Mesodermal cell (in vitro differentiated cells): ENCODE measurements around the gene CASP9. TPM values are rescaled to one million over a fixed set of nuclear protein-coding genes. Genes with fewer than 3 reads are reported as not detected.

Source experiments
- H3K27ac ChIP-seq: 2 replicates; pipeline ENCODE4 v1.7.0; 2013; ENCODE audit warnings: mild to moderate bottlenecking, low read depth, low read length, moderate library complexity; ENCODE audit not compliant: severe bottlenecking
- H3K36me3 ChIP-seq: 2 replicates; pipeline ENCODE4 v1.7.1; 2013; ENCODE audit warnings: mild to moderate bottlenecking, low read length, moderate library complexity; ENCODE audit not compliant: control insufficient read depth, insufficient read depth
- H3K4me1 ChIP-seq: one replicate; pipeline ENCODE4 v1.7.1; 2013; ENCODE audit warnings: mild to moderate bottlenecking, low read length; ENCODE audit not compliant: insufficient read depth, control insufficient read depth, poor library complexity, severe bottlenecking
- H3K4me3 ChIP-seq: 2 replicates; pipeline ENCODE4 v1.7.0; 2013; ENCODE audit warnings: low read length, control low read depth, mild to moderate bottlenecking; ENCODE audit not compliant: insufficient read depth, poor library complexity, severe bottlenecking; ENCODE audit errors: extremely low read depth
- H3K9me3 ChIP-seq: 2 replicates; pipeline ENCODE4 v1.7.1; 2013; ENCODE audit warnings: mild to moderate bottlenecking, low read length, moderate library complexity; ENCODE audit not compliant: control insufficient read depth
- WGBS, 2 experiments: methylation state at CpG; one replicate each; pipeline ENCODE4 v1.1.5; 2013; ENCODE audit warnings: missing lambda C conversion rate in 2 of 2; ENCODE audit not compliant: insufficient coverage in 2 of 2; 5-methylcytosine and 5-hydroxymethylcytosine counted together
- polyA plus RNA-seq, 2 experiments: library from polyadenylated mRNA; stranded (reverse); fragments of 50-300 nt; gene quantifications; one replicate each; pipeline ENCODE4 v1.2.3, GENCODE V29; 2013

Gene CASP9
- 11.2 TPM for polyA plus RNA-seq (2013, experiment 1 of 2)
- polyA plus RNA-seq (2013, experiment 2 of 2) = 9.0 TPM

DNA sequence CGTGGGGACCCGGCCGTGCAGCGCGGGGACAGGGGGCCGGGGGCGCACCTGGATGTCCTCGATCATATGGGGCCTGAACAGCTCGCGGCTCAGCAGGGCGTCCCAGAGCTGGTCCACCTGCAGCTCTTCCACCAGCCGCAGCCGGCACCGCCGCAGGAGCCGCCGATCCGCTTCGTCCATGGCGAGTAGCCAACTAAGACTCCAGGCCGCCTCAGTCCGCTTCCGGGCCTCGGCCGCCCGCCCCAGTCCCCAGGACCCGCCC, at the start of gene CASP9:
CASP9 (minus strand) TSS at position 195 of the 262 bp plus-strand sequence; CDS start at position 180, 15 bp downstream.
- Histone ChIP-seq H3K36me3 (peaks cover 2% of the 10 kb centered on the region), H3K4me1 (peaks cover 13% of the 10 kb centered on the region), H3K27ac (peak within 1 kb of the TSS; percentile 99), H3K9me3 (no peaks in the 10 kb centered on the region), H3K4me3 (peak within 1 kb of the TSS; percentile 72)
- WGBS, 2 experiments = 0% methylated on average over 17 to 27 of the region's 27 CpGs

DNA sequence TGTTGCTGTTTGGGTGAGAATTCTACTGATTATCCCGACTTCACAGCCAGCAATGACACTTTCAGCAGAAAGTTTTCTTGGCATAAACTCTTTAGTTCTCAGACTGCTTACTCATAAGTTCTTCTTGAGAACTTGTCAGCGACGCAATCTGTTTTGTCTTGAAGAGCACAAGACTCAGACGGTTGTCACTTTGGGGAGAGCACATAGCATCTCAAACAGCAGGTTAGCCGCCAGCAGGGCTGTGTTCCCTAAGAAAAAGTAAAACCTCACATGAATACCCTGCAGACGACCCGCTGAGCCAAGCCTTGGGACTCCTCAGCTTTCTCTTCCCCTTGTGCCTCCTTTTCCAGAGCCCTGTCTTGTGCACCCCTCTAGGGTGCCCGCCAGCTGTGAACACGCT, 49.5 kb upstream of the CASP9 start:
- WGBS, 2 experiments = 83 to 85% methylated on average over 6 to 8 of the region's 9 CpGs
- Histone ChIP-seq H3K4me3 (no peak overlapping the region), H3K27ac (no peak overlapping the region)

DNA sequence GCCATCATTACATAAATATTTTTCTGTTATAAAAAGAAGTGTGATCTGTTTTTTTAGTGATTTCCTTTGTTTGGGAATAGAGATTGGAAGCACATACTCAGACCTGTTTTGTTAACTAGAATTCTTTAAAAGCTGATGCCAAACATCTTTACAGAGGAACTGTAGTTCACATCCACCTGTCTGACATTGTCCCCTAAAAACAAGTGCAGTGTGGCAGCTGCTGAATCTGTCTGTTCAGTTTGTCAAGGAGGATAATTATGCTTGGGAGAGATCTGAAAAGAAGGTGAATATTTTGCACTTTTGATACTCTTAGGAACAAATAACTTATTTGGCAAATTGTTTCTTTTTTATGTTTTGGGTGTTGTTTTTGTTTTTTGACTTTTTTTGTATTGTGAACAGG, 47.3 kb upstream of the CASP9 start:
- no peak overlapping the region for H3K4me3 ChIP-seq
- H3K36me3 ChIP-seq = peaks cover 43% of the 10 kb centered on the region
- no peaks in the 10 kb centered on the region for H3K4me1 ChIP-seq
- no peak overlapping the region for H3K27ac ChIP-seq
- H3K9me3 ChIP-seq = no peaks in the 10 kb centered on the region

More for the DNA sequence above, 49.5 kb upstream of the CASP9 start:
- Histone ChIP-seq H3K4me1 (no peaks in the 10 kb centered on the region), H3K9me3 (no peaks in the 10 kb centered on the region), H3K36me3 (peaks cover 21% of the 10 kb centered on the region)

DNA sequence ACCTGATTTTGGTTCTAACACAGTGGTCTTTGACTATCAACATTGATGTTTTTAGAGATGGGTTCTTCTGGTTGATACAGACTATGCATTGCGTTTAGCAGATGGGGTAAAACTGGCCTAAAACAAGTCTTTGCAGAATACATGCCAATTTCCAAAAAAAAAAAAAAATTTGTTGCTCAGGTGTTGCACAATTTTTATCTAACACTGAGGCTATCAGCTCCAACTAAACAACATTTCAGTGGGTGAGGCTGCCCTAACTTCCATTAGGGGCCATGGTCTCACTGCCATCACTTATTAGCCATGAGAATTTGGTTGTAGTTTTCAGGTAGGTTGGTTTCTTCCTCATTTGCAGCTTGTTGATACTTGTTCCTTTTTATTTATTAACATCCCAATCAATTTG, 46.8 kb upstream of the CASP9 start:
- WGBS, 2 experiments = no CpG with 5 or more reads among the region's 1 CpG
- H3K4me3 ChIP-seq = no peak overlapping the region
- no peaks in the 10 kb centered on the region for H3K9me3 ChIP-seq
- no peak overlapping the region for H3K27ac ChIP-seq
- H3K36me3 ChIP-seq = peaks cover 47% of the 10 kb centered on the region
- no peaks in the 10 kb centered on the region for H3K4me1 ChIP-seq

DNA sequence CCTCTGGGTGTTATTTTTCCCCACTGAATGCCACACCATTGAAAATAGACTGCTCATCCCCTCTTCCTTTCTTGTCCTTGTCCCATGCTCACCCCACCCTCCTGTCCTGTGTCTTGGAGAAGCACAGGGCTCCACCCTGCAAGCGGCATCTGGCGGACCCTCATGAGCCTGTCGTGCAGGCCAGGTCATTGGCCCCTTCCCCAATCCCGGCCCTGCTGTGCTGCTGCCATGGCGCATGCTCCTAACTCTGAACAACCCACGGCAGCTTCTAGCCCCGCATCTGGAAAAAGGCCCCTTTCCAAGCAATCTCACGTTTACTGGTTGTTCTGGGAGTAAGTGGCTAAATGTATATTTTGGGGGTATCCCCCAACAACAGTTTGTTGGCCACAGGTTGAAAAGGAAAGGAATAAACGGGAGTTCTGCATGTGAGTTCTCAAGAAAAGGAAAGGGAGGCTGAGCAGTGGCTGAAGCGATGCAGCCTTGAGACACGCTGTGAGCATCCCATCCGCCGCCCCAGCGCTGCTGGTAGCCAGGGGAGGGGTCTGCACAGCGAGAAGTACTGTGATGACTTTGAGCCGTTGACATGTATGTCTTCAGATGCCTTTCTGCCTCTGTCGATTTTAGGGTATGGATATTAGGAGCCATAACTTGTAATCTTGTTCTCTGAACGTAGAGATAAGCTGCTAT, 44.5 kb upstream of the CASP9 start:
- Histone ChIP-seq H3K27ac (no peak overlapping the region), H3K4me1 (no peaks in the 10 kb centered on the region)
- WGBS, 2 experiments = 95 to 98% methylated on average over 13 of the region's 18 CpGs

DNA sequence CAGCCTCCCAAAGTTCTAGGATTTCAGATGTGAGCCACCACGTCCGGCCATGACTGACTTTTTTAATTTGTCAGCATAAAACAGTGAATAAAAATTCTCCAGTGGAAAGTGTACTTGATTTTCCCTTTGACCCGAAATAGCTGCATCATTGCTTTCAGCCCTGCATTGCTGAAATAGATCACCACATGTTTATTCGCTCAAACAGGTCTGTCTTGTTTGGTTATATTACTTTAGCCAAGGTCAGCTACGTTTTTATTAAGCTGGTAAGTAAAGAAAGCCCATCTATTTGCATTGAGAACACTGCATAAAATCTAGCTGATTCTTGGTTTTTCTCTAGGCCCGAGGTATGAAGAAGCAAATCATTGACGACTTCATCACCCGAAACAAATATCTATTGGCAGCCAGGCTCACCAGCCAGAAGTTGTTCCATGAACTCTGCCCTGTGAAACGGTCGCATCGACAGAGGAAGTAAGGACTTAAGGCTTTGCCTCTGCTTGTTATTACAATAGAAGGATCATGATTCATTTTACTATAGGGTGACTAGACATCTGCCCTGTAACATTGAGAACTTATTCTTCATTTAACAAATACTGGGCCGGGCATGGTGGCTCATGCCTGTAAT, 35.3 kb upstream of the CASP9 start:
- Histone ChIP-seq H3K36me3 (peaks cover 52% of the 10 kb centered on the region), H3K4me1 (no peaks in the 10 kb centered on the region), H3K4me3 (no peak overlapping the region), H3K27ac (no peak overlapping the region), H3K9me3 (no peaks in the 10 kb centered on the region)
- WGBS, 2 experiments = 93 to 95% methylated on average over 6 to 11 of the region's 12 CpGs

More for the DNA sequence above, 44.5 kb upstream of the CASP9 start:
- H3K36me3 ChIP-seq = peaks cover 71% of the 10 kb centered on the region
- H3K9me3 ChIP-seq = no peaks in the 10 kb centered on the region
- no peak overlapping the region for H3K4me3 ChIP-seq

DNA sequence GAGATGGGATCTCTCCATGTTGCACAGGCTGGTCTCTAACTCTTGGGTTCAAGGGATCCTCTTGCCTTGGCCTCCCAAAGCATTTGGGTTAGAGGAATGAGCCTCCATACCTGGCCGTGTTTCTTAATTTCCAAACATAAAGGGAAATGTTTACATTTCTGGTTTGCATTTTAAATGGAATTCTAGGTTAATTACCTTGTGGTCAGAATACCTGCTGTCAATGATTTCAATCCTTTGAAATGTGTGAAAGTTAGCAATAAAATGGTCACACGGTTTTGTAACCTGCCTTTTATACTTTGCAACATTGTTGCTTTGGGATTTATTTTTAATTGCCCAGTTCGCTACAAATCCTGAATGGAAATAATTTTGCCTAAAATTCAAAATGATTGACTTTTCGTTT, 34.5 kb upstream of the CASP9 start:
- Histone ChIP-seq H3K4me1 (no peaks in the 10 kb centered on the region), H3K9me3 (no peaks in the 10 kb centered on the region), H3K36me3 (peaks cover 45% of the 10 kb centered on the region), H3K4me3 (no peak overlapping the region), H3K27ac (no peak overlapping the region)
- WGBS, 2 experiments = 90 to 100% methylated on average over 2 of the region's 4 CpGs

DNA sequence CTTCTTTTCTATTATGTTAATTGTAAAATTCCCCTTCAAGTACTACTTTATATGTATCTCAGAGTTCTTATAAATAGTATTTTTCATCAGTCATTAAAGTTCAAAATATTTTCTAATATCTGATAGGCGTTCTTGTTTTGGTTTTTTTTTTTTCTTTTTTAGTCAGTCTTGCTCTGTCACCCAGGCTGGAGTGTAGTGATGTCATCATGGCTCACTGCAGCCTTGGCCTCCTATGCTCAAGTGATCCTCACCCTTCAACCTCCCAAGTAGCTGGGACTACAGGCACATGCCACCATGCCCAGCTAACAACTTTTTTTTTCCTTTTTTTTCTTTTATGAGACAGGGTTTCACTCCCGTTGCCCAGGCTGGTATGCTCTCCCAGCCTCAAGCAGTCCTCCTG, 33.6 kb upstream of the CASP9 start:
- Histone ChIP-seq H3K36me3 (peaks cover 37% of the 10 kb centered on the region), H3K9me3 (no peaks in the 10 kb centered on the region), H3K27ac (no peak overlapping the region), H3K4me3 (no peak overlapping the region), H3K4me1 (no peaks in the 10 kb centered on the region)
- 75 to 100% methylated on average over 1 of the region's 2 CpGs for WGBS, 2 experiments

DNA sequence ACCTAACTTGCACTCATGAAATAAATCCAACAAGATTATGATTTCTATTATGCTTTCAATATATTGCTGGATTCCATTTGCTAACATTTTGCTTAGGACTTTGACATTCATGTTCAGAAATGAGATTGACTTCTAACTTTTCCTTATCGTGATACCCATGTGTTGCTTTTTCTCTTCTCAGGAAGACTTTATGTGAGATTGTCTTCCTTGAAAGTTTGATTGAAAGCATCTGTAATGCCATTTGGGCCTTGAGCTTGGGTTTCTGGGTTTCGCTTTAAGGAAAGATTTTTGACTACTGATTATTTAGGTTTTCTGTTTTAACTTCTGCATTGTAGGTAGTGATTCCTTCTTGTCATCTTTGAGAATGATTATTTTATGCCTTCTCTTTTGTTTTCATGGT, 33.0 kb upstream of the CASP9 start:
- 90 to 100% methylated on average over 1 to 2 of the region's 2 CpGs for WGBS, 2 experiments
- Histone ChIP-seq H3K9me3 (no peaks in the 10 kb centered on the region), H3K4me1 (no peaks in the 10 kb centered on the region), H3K27ac (no peak overlapping the region), H3K36me3 (peaks cover 31% of the 10 kb centered on the region), H3K4me3 (no peak overlapping the region)

DNA sequence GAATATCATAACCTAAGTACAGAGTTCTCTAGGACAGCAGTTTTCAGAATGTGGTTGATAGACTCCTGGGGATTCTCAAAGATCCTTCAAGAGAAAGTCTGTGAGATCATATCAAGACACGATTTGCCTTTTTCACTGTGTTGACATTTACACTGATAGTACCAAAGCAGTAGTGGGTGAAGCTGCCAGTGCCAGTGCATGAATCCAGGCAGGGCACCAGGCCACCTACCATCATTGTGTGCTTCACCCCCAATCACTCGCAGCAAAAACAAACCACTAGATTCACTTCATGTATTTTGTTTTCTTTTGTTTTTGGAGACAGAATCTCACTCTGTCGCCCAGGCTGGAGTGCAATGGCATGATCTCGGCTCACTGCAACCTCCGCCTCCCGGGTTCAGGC, 26.6 kb upstream of the CASP9 start:
- WGBS, 2 experiments = 90 to 100% methylated on average over 1 to 5 of the region's 6 CpGs

DNA sequence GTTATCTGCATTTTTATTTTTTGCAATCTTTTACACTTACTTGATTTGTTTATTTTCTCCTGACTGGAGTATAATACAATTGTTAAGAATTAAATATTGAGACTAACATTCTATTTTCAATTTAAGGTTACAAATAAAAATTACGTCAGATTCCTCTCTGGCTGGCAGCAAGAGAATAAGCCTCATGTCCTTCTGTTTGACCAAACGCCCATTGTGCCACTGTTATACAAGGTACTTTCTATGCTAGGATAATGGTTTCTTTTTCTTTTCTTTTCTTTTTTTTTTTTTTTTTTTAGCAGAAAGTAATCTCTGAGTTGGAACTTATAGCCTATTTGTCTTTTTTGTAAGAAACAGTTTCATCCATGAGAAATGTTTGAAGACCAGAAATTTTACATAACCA, 22.6 kb upstream of the CASP9 start:
- Histone ChIP-seq H3K4me1 (no peaks in the 10 kb centered on the region), H3K36me3 (peaks cover 72% of the 10 kb centered on the region), H3K4me3 (no peak overlapping the region), H3K27ac (no peak overlapping the region), H3K9me3 (no peaks in the 10 kb centered on the region)
- WGBS, 2 experiments = no CpG with 5 or more reads among the region's 2 CpGs

More for the DNA sequence above, 26.6 kb upstream of the CASP9 start:
- Histone ChIP-seq H3K9me3 (no peaks in the 10 kb centered on the region), H3K4me3 (no peak overlapping the region), H3K27ac (no peak overlapping the region), H3K36me3 (peaks cover 50% of the 10 kb centered on the region), H3K4me1 (no peaks in the 10 kb centered on the region)
